ENCODE results near the gene TMPRSS7. TPM values are rescaled to one million over a fixed set of nuclear protein-coding genes. Genes with fewer than 3 reads are reported as not detected.
"Not testable (repeated sequence)": the region's sequence is repeated elsewhere in the genome, so short reads cannot be mapped to it uniquely, and the experiment has no call there.

The TMPRSS7 gene
- total and polyA plus RNA-seq, 2 experiments from 2014 or later, result not detected

GRCh38 chr3:112035241-112035640 is 705 bp downstream of the TMPRSS7 start:
- H3K4me1 ChIP-seq (ENCODE audit: insufficient read depth), result 0 out of 2 replicates have a peak, but pooled peaks cover 3% of the 10 kb centered on the region
- no peak overlapping the region for H3K4me2 ChIP-seq
- no peak for TF ChIP-seq JUNB (IDR thresholded peaks at IDR 0.05; ENCODE audit: unreplicated experiment)
- Mint-ChIP-seq H3K4me3 (no peak overlapping the region), H3K36me3 (ENCODE audit: low read depth) (peaks cover 42% of the 10 kb centered on the region), H3K27me3 (ENCODE audit: insufficient read depth, low read depth, poor library complexity) (peaks cover 7% of the 10 kb centered on the region), H3K4me1 (peaks cover 19% of the 10 kb centered on the region), H3K9me3 (peaks cover 47% of the 10 kb centered on the region), H3K27ac (no peak overlapping the region)
- H3K36me3 ChIP-seq (ENCODE audit: insufficient read depth), result peaks cover 6% of the 10 kb centered on the region; the same call in 1 of the 2 replicates
- no peaks in the 10 kb centered on the region; the same call in 1 of the 2 replicates for H3K9me2 ChIP-seq (ENCODE audit: insufficient read depth)
- no peaks in the 10 kb centered on the region for H3K27me3 ChIP-seq (ENCODE audit: insufficient read depth)
- ATAC-seq (no peak), DNase-seq (ENCODE audit: low spot score) (no peak)
- H2AFZ ChIP-seq, result no peak overlapping the region
- no peaks in the 10 kb centered on the region for H3F3A ChIP-seq (replicated peaks; ENCODE audit: low read depth)
- no peak overlapping the region for H3K4me3 ChIP-seq
- H3K79me2 ChIP-seq (replicated peaks; ENCODE audit: insufficient read depth), result no peaks in the 10 kb centered on the region
- H4K20me1 ChIP-seq (replicated peaks; ENCODE audit: insufficient read depth), result no peaks in the 10 kb centered on the region
- H3K27ac ChIP-seq (ENCODE audit: low read depth), result no peak overlapping the region

DNA sequence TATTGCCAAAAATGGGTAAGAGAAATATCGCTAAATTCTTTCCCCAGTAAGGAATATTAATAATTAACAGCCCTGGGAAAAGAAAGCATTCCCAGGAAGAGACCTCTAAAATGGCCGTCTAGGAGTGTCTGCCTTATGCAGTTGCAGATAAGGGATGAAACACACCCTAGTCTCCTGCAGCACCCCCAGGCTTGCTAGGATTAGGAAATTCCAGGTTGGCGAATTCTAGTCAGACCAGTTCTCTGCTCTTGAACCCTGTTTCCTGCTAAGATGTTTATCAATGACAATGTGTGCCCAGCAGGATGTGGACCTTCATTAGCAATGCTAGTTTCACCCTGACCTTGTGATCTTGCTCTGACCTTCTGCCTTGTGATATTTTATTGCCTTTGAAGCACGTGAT is 2.7 kb downstream of the TMPRSS7 start:
- not testable (repeated sequence) for H3K4me3 ChIP-seq; H3K27ac ChIP-seq (ENCODE audit: low read depth); H3K27me3 Mint-ChIP-seq (ENCODE audit: insufficient read depth, low read depth, poor library complexity); H3K4me3 Mint-ChIP-seq; H2AFZ ChIP-seq; H3K9me2 ChIP-seq (ENCODE audit: insufficient read depth); H3F3A ChIP-seq (replicated peaks; ENCODE audit: low read depth); H3K36me3 ChIP-seq (ENCODE audit: insufficient read depth); H4K20me1 ChIP-seq (replicated peaks; ENCODE audit: insufficient read depth); H3K4me2 ChIP-seq; ATAC-seq; H3K79me2 ChIP-seq (replicated peaks; ENCODE audit: insufficient read depth); H3K27me3 ChIP-seq (ENCODE audit: insufficient read depth)
- Mint-ChIP-seq H3K36me3 (ENCODE audit: low read depth) (peaks cover 42% of the 10 kb centered on the region), H3K27ac (peak overlapping the region; percentile 92), H3K4me1 (peaks cover 35% of the 10 kb centered on the region), H3K9me3 (peaks cover 46% of the 10 kb centered on the region)
- peaks cover 13% of the 10 kb centered on the region for H3K4me1 ChIP-seq (ENCODE audit: insufficient read depth)
- TF ChIP-seq ZNF114 (CRISPR knock-in tag; IDR thresholded peaks at IDR 0.05) (0 out of 2 replicates have a peak, but pooled peaks have one; percentile 18), ZNF462 (CRISPR knock-in tag; IDR thresholded peaks at IDR 0.05) (0 out of 2 replicates have a peak, but pooled peaks have one; percentile 17)
- peak; percentile 48 for DNase-seq (ENCODE audit: low spot score)

Data from GM23338 (cell line).